Endothelial cell of umbilical vein (primary cell): ENCODE data around the gene MED23. TPM values are rescaled to one million over a fixed set of nuclear protein-coding genes. Genes with fewer than 3 reads are reported as not detected.

Source experiments
- BruUV-seq: library from RNA; stranded (reverse); fragments of 400-500 nt; replicated peaks from 2 replicates; lab custom pipeline; 2021; lab: Mats Ljungman, UMichigan
- CTCF ChIA-PET: fragments of 300-600, 350-600 bp; sonication (Branson Sonifier 250); formaldehyde crosslinking; loops from one replicate; lab custom pipeline; 2021; ENCODE audit warnings: antibody characterized with exemption, inconsistent platforms; lab: Charles Lee
- POLR2A ChIA-PET: fragments of 300-600, 350-600 bp; sonication (Branson Sonifier 250); formaldehyde crosslinking; loops from one replicate; lab custom pipeline; 2021; ENCODE audit warnings: antibody characterized with exemption, inconsistent platforms; lab: Charles Lee
- DNase-seq: peaks from one replicate; pipeline ENCODE4 v3.0.0-alpha.2; 2011; ENCODE audit warnings: low read depth, low spot score
- FAIRE-seq: peaks from 2 replicates; lab custom pipeline; 2011; peaks lifted over from hg19 to GRCh38; lab: Jason Lieb, UNC
- H2AFZ ChIP-seq: 2 replicates; pipeline ENCODE4 v1.6.0; 2012; ENCODE audit warnings: low read depth, low read length, control low read depth, inconsistent platforms
- H3K27ac ChIP-seq: 2 replicates; pipeline ENCODE4 v1.5.1; 2011; ENCODE audit warnings: low read depth, mild to moderate bottlenecking, control low read depth, low read length, moderate library complexity; ENCODE audit not compliant: insufficient read depth
- H3K27me3 ChIP-seq, 2 experiments: 2 replicates each; pipeline versions ENCODE4 v1.6.0 to v1.6.1; 2011; ENCODE audit warnings: low read length in 2 of 2, mixed read lengths in 1 of 2; ENCODE audit not compliant: control insufficient read depth in 2 of 2, insufficient read depth in 2 of 2
- H3K36me3 ChIP-seq, 2 experiments: 2 replicates in 1 of 2; 3 replicates in 1 of 2; pipeline ENCODE4 v1.5.1; 2011; ENCODE audit warnings: low read length in 2 of 2, mild to moderate bottlenecking in 1 of 2, moderate library complexity in 1 of 2; ENCODE audit not compliant: control insufficient read depth in 2 of 2, insufficient read depth in 2 of 2; ENCODE audit errors: extremely low read depth in 1 of 2
- H3K4me1 ChIP-seq: 3 replicates; pipeline ENCODE4 v1.5.1; 2011; ENCODE audit warnings: mild to moderate bottlenecking, low read length; ENCODE audit not compliant: control insufficient read depth, insufficient read depth; ENCODE audit errors: extremely low read depth
- H3K4me2 ChIP-seq: 2 replicates; pipeline ENCODE4 v1.6.1; 2011; ENCODE audit warnings: low read length, control low read depth, mixed read lengths; ENCODE audit not compliant: insufficient read depth
- H3K4me3 ChIP-seq, 3 experiments: fragments of 200-600 bp in 1 of 3; sonication (generic), shearing (Covaris generic) in 1 of 3; replicated peaks in 1 of 3; 2 replicates each; pipeline ENCODE4 v1.5.1; 2011 to 2016; ENCODE audit warnings: control low read depth in 3 of 3, low read length in 3 of 3, mild to moderate bottlenecking in 2 of 3, inconsistent platforms in 1 of 3, low read depth in 1 of 3, moderate library complexity in 1 of 3; ENCODE audit not compliant: insufficient read depth in 1 of 3
- H3K79me2 ChIP-seq: 2 replicates; pipeline ENCODE4 v1.6.0; 2012; ENCODE audit warnings: low read length, inconsistent platforms; ENCODE audit not compliant: control insufficient read depth, insufficient read depth
- H3K9ac ChIP-seq: replicated peaks from 2 replicates; pipeline ENCODE3; 2011; ENCODE audit warnings: low read length, control low read depth; ENCODE audit not compliant: insufficient read depth; ENCODE audit errors: extremely low read depth
- H3K9me1 ChIP-seq: replicated peaks from 3 replicates; pipeline ENCODE4 v1.6.0; 2011; ENCODE audit warnings: mild to moderate bottlenecking, low read length; ENCODE audit not compliant: control insufficient read depth, insufficient read depth; ENCODE audit errors: extremely low read depth
- H3K9me3 ChIP-seq: replicated peaks from 2 replicates; pipeline ENCODE4 v1.5.1; 2012; ENCODE audit warnings: low read length, inconsistent platforms; ENCODE audit not compliant: control insufficient read depth, insufficient read depth
- H4K20me1 ChIP-seq: replicated peaks from 2 replicates; pipeline ENCODE3; 2011; ENCODE audit warnings: mild to moderate bottlenecking, low read length; ENCODE audit not compliant: control insufficient read depth, insufficient read depth; ENCODE audit errors: extremely low read depth
- CTCF ChIP-seq, 2 donors: IDR thresholded peaks; 1 replicate in 1 of 2; 2 replicates in 1 of 2; pipeline ENCODE4 v1.5.1; 2011; ENCODE audit warnings: low read length in 2 of 2, mild to moderate bottlenecking in 2 of 2, moderate library complexity in 2 of 2, control low read depth in 1 of 2, inconsistent platforms in 1 of 2, low read depth in 1 of 2; ENCODE audit not compliant: insufficient read depth in 1 of 2; ENCODE audit errors: extremely low read depth in 1 of 2
- EZH2 ChIP-seq: IDR thresholded peaks from 2 replicates; pipeline ENCODE4 v1.6.1; 2012; ENCODE audit warnings: borderline replicate concordance, low read depth, mild to moderate bottlenecking, moderate library complexity, low read length, inconsistent platforms; ENCODE audit not compliant: severe bottlenecking
- FOS ChIP-seq: IDR thresholded peaks from 2 replicates; pipeline ENCODE4 v1.6.1; 2011; ENCODE audit warnings: mild to moderate bottlenecking, low read length, moderate library complexity, borderline replicate concordance; ENCODE audit not compliant: insufficient read depth
- GATA2 ChIP-seq: IDR thresholded peaks from 2 replicates; pipeline ENCODE4 v1.7.0; 2011; ENCODE audit warnings: low read depth, mild to moderate bottlenecking, moderate library complexity, mixed read lengths, low read length; ENCODE audit not compliant: insufficient read length, insufficient read depth
- JUN ChIP-seq: IDR thresholded peaks from 2 replicates; pipeline ENCODE4 v1.6.1; 2011; ENCODE audit warnings: borderline replicate concordance, low read depth; ENCODE audit not compliant: insufficient read length, insufficient read depth
- MAX ChIP-seq: IDR thresholded peaks from 2 replicates; pipeline ENCODE4 v1.6.1; 2011; ENCODE audit not compliant: insufficient read depth, insufficient read length
- MYC ChIP-seq: IDR thresholded peaks from one replicate; pipeline ENCODE4 v1.6.1; 2011; ENCODE audit warnings: mild to moderate bottlenecking, low read depth, low read length
- POLR2A ChIP-seq: IDR thresholded peaks from 2 replicates; pipeline ENCODE4 v1.6.1; 2012; ENCODE audit warnings: low read depth, mild to moderate bottlenecking, control low read depth, low read length
- POLR2AphosphoS5 ChIP-seq: IDR thresholded peaks from 2 replicates; pipeline ENCODE4 v1.6.1; 2012; ENCODE audit warnings: low read depth, mild to moderate bottlenecking, control low read depth, low read length, moderate library complexity; ENCODE audit not compliant: insufficient read depth
- dilution Hi-C: fragments of 300-500 bp; cut with MboI; formaldehyde crosslinking; loops from one replicate; pipeline ENCODE4 v1.15.0; 2019; ENCODE audit warnings: low sequenced_read_pairs; ENCODE audit not compliant: extremely low pct_ligation_motif_present
- intact Hi-C: fragments of 100-400 bp; cut with micrococcal nuclease; formaldehyde crosslinking; loops from one replicate; pipeline ENCODE4 v1.10.0; 2022
- polyA plus RNA-seq, 4 experiments: library from polyadenylated mRNA; depleted of rRNA in 3 of 4; stranded (reverse) in 3 of 4; unstranded in 1 of 4; fragments of >200 nt; gene quantifications; 2 replicates each; pipeline versions ENCODE4 v1.2.1 to v1.2.3, GENCODE V29; 2011 to 2012; ENCODE audit warnings: missing spikeins in 1 of 4
- total RNA-seq: library from RNA; stranded (reverse); gene quantifications from 2 replicates; pipeline ENCODE4 v1.2.3, GENCODE V29; 2021

The MED23 gene
- total and polyA plus RNA-seq, 2 donors (not counting 3 experiments of a cell fraction or from before 2014, with no cell fraction given), result 17.9 to 29.5 TPM

GRCh38 chr6:131574686-131575085, 53.4 kb downstream of the MED23 start:
- H3K4me2 ChIP-seq, result no peak overlapping the region
- ChIA-PET POLR2A (no interaction called here), CTCF (no interaction called here)
- dilution Hi-C loops, result no loop called here
- H3K9me3 ChIP-seq, result no peaks in the 10 kb centered on the region
- H3K4me1 ChIP-seq, result no peaks in the 10 kb centered on the region
- peaks cover 0 to 2% of the 10 kb centered on the region in 2 experiments for H3K36me3 ChIP-seq
- DNase-seq, result no peak
- H3K27ac ChIP-seq, result no peak overlapping the region
- H3K9me1 ChIP-seq, result no peaks in the 10 kb centered on the region
- H3K79me2 ChIP-seq, result no peaks in the 10 kb centered on the region
- H3K4me3 ChIP-seq, result no peak overlapping the region
- no peaks in the 10 kb centered on the region for H4K20me1 ChIP-seq
- intact Hi-C loops, result no loop called here
- no peak overlapping the region for H2AFZ ChIP-seq
- BruUV-seq, result no TSS peak
- TF ChIP-seq MAX (no peak), POLR2A (no peak), JUN (no peak), GATA2 (no peak), POLR2AphosphoS5 (no peak), CTCF (IDR thresholded peaks at IDR 0.05; ENCODE audit: extremely low read depth in 1 of 2, insufficient read depth in 1 of 2, low read depth in 1 of 2, low read length in 2 of 2) (no peak), MYC (no peak), FOS (no peak), EZH2 (no peak)
- no peaks in the 10 kb centered on the region for H3K27me3 ChIP-seq
- FAIRE-seq, result no peak
- H3K9ac ChIP-seq, result no peak overlapping the region
